HG03045 (cell line): ENCODE measurements around the gene SZRD1.
"Not testable (repeated sequence)": the region's sequence is repeated elsewhere in the genome, so short reads cannot be mapped to it uniquely, and the experiment has no call there.

Experiments used
- ATAC-seq: cut with Tn5 transposase; IDR thresholded peaks from one replicate; pipeline ENCODE4 v1.9.1; 2021; ENCODE audit warnings: mild to moderate bottlenecking, moderate library complexity; ENCODE audit not compliant: unreplicated experiment

Gene SZRD1, protein sequence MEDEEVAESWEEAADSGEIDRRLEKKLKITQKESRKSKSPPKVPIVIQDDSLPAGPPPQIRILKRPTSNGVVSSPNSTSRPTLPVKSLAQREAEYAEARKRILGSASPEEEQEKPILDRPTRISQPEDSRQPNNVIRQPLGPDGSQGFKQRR

DNA sequence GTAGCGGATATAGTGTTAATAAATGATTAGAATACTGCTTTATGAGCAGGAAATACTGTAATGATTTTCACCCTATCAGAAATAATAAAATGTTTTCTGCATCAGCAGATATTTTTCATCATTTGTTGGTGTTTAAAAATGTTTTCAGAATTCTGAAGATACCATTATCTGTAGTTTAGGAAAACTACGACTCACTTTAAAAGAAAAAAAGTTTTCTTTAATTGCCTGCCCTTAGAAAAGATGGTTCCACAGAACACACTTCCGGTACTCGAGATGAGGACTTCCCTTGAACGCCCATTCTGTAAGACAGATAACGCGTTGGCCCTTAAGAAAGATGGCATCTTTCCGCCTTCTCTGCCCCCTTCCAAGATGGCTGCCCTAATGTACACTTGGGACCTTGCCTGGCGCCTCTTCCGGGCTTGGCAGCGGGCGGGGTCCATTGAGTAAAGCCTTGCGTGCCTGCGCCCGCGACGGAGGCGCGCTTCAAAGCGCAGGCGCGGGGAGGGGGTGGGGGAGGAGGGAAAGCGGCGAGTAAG, at the start of gene SZRD1:
TSS of gene SZRD1 (plus strand) at position 521 of the 536 bp plus-strand sequence. CDS start 16 bp downstream, outside the sequence.
- peak; percentile 68 for ATAC-seq

DNA sequence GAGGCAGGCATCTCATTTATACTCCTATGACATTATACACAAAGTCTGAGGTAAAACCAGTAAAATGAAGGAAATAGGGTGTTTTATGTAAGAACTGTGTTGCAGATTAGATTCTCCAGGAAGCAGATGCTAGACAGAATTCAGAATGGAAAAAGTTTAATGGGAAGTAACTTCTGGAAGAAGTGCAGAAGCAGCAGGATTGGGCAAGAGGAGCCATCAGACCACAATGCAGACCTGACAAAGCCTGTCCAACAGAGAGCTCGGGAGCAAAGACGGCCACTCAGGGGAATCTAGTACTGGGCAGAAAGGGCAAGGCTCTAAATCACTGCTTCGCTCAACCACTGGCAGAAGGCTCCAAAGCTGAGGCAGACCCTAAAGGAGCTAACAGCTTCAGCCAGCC, 48.5 kb upstream of the SZRD1 start:
- ATAC-seq, result no peak

DNA sequence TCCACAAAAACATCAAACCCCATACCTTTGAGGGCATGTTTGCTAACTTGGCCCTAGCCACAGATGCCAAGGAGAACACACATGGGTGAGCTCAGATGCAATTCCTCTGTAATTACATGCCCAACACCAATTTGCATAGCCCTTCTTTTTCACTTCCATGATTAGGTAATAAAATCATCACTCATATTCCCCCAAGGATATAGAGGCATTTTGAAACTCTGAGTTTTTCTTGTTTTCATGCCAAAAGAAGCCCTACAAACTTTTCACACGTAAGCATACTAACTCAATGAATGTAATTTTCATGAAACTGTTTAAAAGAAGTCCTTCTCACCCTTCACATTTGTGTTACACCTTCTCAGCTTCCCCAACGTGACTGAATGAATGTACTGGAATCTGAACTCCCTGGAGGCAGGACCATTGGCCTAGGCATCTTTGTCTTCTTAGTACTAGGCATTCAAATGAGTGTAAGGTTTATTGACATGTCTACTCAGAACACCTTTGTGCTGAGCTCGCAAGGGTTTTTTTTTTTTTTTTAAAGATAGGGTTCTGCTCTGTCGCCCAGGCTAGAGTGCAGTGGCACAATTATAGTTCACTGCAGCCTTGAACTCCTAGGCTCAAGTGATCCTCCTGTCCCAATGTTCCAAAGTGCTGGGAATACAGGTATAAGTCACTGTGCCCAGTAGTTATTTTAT, 45.7 kb upstream of the SZRD1 start:
- ATAC-seq, result no peak

GRCh38 chr1:16324456-16324890, 42.6 kb upstream of the SZRD1 start:
- ATAC-seq, result no peak

GRCh38 chr1:16326833-16327404, 40.1 kb upstream of the SZRD1 start:
- no peak for ATAC-seq

- no peak for ATAC-seq
Measured at GRCh38 chr1:16334655-16335340, 32.2 kb upstream of the SZRD1 start.

GRCh38 chr1:16338961-16339360, 28.1 kb upstream of the SZRD1 start:
- no peak for ATAC-seq

GRCh38 chr1:16340673-16341072, 26.4 kb upstream of the SZRD1 start:
- ATAC-seq, result no peak

DNA sequence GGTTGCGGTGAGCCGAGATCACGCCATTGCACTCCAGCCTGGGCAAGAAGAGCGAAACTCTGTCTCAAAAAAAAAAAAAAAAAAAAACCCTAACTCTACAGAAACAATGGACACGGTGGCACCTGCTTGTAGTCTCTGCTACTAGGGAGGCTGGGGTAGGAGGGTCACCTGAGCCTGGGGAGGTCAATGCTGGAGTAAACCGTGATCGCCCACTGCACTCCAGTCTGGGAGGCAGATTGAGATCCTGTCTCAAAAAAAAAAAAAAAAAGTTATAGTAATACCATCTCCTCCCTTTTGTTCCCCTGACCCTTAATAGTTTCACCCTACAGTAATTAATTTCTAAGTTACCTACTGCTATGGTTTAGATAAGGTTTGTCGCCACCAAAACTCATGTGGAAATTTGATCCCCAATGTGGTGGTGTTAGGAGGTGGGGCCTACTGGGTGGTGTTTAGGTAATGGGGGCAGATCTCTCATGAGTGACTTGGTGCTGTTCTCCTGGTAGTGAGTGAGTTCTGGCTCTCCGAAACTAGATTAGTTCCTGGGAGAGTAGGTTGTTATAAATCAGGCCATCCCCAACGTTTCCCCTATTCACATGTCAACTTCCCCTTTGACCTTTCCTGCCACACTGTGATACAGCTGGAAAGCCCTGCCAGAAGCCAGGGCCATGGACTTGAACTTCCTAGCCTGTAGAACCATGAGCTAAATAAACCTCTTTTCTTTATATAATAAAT, 24.5 kb upstream of the SZRD1 start:
- no peak for ATAC-seq

- not testable (repeated sequence) for ATAC-seq
Measured at GRCh38 chr1:16343276-16343675, 23.8 kb upstream of the SZRD1 start.

- ATAC-seq, result no peak
Measured at GRCh38 chr1:16348414-16349182, 18.4 kb upstream of the SZRD1 start.

GRCh38 chr1:16349847-16350406, 17.1 kb upstream of the SZRD1 start:
- ATAC-seq, result no peak

- no peak for ATAC-seq
Measured at GRCh38 chr1:16351456-16351993, 15.5 kb upstream of the SZRD1 start.

DNA sequence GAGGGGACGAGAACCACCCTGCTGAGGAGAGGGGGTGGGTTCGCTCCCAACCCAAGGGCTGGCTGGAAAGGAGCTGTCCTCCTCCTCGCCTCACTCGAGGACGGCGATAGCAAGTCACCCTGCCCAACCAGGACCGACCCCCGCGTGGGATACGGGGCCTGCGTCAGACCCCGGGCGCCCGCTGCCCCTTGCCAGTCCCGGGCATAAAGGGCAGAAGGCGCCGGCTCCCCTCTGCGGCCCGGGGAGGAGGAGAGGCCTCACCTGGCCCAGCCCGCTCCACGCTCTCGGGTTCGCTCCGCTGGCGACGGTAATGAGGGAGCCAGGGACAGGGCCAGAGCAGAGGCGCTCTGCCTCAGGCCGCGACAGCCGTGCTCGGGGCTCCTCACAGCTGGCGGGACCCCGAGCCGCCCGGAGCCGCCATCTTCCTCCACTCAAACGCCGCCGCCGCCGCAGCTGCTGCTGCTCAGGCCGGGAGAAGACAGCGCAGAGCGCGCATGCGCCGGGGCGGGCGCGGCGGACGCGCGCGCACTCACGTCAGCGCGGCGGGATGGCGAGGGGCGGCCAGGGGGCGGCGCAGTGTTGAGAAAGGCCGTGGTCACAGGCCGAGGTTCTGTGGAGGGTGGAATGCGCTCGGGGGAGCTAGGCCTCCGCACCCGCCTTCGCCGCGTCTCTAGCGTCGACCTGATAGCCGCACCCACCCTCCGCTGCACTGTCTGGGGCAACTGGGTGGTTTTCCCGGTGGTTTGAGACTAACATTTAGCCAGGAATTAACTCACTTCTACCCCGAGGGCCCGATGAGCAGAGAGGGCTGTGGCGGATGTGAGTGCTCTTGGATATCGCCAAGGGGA, 14.8 kb upstream of the SZRD1 start, which contains the start of gene FBXO42:
TSS of gene FBXO42 (minus strand) at position 487 of the 848 bp plus-strand sequence. CDS start 37,062 bp downstream, outside the sequence.
- ATAC-seq, result peak; percentile 88

DNA sequence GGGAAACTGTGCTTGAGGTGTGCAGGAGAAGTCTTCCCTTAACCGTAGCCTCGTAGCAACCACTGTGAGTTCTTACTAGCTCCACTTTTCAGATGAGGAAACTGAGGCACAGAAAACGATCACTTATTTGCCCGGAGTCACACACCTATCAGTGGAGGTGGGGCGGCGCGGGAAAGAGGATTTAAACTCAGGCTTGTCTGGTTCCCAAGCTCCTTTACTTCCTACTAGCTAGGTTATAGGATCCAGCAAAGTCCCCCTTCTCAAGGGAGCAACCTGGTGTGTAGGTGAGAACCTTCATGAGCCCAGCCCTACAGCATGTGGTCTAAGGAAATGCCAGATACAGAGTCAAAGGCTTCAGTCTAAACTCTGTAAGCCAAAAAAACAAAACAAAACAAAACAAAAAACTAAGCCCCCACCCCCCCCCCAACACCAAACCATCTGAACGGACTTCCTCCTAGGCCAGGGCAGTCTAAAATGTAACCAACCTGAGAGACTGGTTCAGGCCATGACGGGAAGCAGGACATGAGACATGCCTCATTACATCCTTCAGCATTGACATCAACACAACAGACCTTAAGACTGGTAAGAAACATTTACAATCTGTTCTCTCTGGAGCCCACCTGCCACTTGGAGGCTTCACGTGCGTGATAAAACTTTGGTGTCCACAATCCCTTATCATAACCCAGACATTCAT, 14.1 kb upstream of the SZRD1 start:
- ATAC-seq, result no peak

DNA sequence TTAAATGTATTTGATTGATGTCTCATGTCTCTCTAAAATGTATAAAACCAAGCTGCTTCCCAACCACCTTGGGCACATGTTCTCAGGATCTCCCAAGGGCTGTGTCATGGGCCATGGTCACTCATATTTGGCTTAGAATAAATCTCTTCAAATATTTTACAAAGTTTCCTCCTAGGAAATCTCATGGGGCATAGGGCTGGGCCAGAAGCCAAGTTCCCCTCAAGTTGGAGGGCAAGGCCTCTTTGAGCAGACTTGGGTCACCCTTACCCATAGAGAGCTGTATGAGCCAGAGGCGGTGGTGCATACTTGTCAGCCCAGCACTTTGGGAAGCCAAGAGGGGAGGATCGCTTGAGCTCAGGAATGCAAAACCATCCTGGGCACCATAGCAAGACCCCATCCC, 12.4 kb upstream of the SZRD1 start:
- no peak for ATAC-seq

- no peak for ATAC-seq
Measured at GRCh38 chr1:16356867-16357266, 10.2 kb upstream of the SZRD1 start.

DNA sequence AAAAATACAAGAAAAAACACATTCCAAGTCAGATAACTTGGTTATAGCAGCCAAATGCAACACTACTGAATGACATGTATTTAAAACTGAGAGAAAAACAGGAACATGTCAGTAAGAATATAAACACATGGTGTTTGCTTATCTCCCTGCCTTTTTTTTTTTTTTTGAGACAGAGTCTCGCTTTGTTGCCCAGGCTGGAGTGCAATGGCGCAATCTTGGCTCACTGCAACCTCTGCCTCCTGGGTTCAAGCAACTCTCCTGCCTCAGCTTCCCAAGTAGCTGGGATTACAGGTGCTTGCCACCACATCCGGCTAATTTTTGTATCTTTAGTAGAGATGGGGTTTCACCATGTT, 1.9 kb upstream of the SZRD1 start:
- ATAC-seq, result not testable (repeated sequence)
